Natural killer cell (primary cell): ENCODE data around the gene EPHB1. TPM values are rescaled to one million over a fixed set of nuclear protein-coding genes. Genes with fewer than 3 reads are reported as not detected.

Experiments
- ATAC-seq, 3 donors: fragments of 150-1000 bp in 2 of 3; fragments of 200-7000 bp in 1 of 3; cut with Tn5 transposase; 1 replicate in 1 of 3; 2 replicates in 2 of 3; pipeline ENCODE4 v1.10.0; 2021; ENCODE audit warnings: mild to moderate bottlenecking in 2 of 3, moderate library complexity in 2 of 3
- DNase-seq, 2 donors: peaks; one replicate each; pipeline versions ENCODE4 v3.0.0 to v3.0.0-alpha.2; 2013 to 2021; ENCODE audit warnings: mixed read lengths in 1 of 2
- H3K27ac ChIP-seq: one replicate; pipeline ENCODE4 v1.5.1; 2013; ENCODE audit warnings: mild to moderate bottlenecking, low read length
- H3K27me3 ChIP-seq: one replicate; pipeline ENCODE4 v1.6.1; 2013; ENCODE audit warnings: low read length; ENCODE audit not compliant: control insufficient read depth, insufficient read depth
- H3K36me3 ChIP-seq: one replicate; pipeline ENCODE4 v1.6.1; 2013; ENCODE audit warnings: low read length; ENCODE audit not compliant: control insufficient read depth, insufficient read depth
- H3K4me1 ChIP-seq: one replicate; pipeline ENCODE4 v1.6.1; 2013; ENCODE audit warnings: low read length; ENCODE audit not compliant: control insufficient read depth, insufficient read depth
- H3K4me3 ChIP-seq: one replicate; pipeline ENCODE4 v1.5.1; 2013; ENCODE audit warnings: low read length
- H3K9me3 ChIP-seq: one replicate; pipeline ENCODE4 v1.6.1; 2013; ENCODE audit warnings: low read length; ENCODE audit not compliant: control insufficient read depth, insufficient read depth
- H3K27ac Mint-ChIP-seq, 2 donors: one replicate each; pipeline ENCODE4 v1.8.0; 2022; ENCODE audit warnings: mild to moderate bottlenecking in 2 of 2, mixed read lengths in 2 of 2, moderate library complexity in 1 of 2
- H3K27me3 Mint-ChIP-seq, 2 donors: one replicate each; pipeline ENCODE4 v1.8.0; 2022; ENCODE audit warnings: low read depth in 2 of 2, mixed read lengths in 2 of 2
- H3K36me3 Mint-ChIP-seq: one replicate; pipeline ENCODE4 v1.8.0; 2022; ENCODE audit warnings: mixed read lengths
- H3K4me1 Mint-ChIP-seq, 2 donors: one replicate each; pipeline ENCODE4 v1.8.0; 2022; ENCODE audit warnings: mixed read lengths in 2 of 2
- H3K4me3 Mint-ChIP-seq: one replicate; pipeline ENCODE4 v1.8.0; 2022; ENCODE audit warnings: mild to moderate bottlenecking, moderate library complexity, mixed read lengths
- H3K9me3 Mint-ChIP-seq, 2 donors: one replicate each; pipeline ENCODE4 v1.8.0; 2022; ENCODE audit warnings: mixed read lengths in 2 of 2
- CTCF ChIP-seq: fragments of 200-600 bp; IDR thresholded peaks from one replicate; pipeline ENCODE4 v1.8.0; 2022; ENCODE audit warnings: antibody characterized with exemption
- WGBS: methylation state at CpG from one replicate; pipeline ENCODE4 v1.1.7; 2013; ENCODE audit warnings: missing lambda C conversion rate; ENCODE audit not compliant: insufficient coverage; 5-methylcytosine and 5-hydroxymethylcytosine counted together
- intact Hi-C: fragments of 100-400 bp; cut with micrococcal nuclease; formaldehyde crosslinking; loops from one replicate; pipeline ENCODE4 v1.14.2; 2022
- total RNA-seq, 4 donors: library from RNA; stranded (reverse); fragments of 120-200 nt in 1 of 4; gene quantifications; one replicate each; pipeline versions ENCODE4 v1.2.3 to v1.2.4, GENCODE V29; 2013 to 2022

Gene EPHB1
- total RNA-seq, 3 donors from 2014 or later (not counting 1 experiment from before 2014, with no cell fraction given) = 0.60 TPM; not detected in 2

GRCh38 chr3:135168822-135169221 is 373.8 kb downstream of the EPHB1 start:
- ATAC-seq = no peak
- no peak overlapping the region for H3K4me3 Mint-ChIP-seq

GRCh38 chr3:135169651-135170050 is 374.6 kb downstream of the EPHB1 start:
- no peaks in the 10 kb centered on the region for H3K4me1 Mint-ChIP-seq
- no peak overlapping the region for H3K27ac Mint-ChIP-seq

More at GRCh38 chr3:135168822-135169221, 373.8 kb downstream of the EPHB1 start:
- DNase-seq = no peak
- no peak overlapping the region for H3K27ac ChIP-seq
- H3K4me3 ChIP-seq = no peak overlapping the region
- H3K9me3 ChIP-seq = no peaks in the 10 kb centered on the region
- no peaks in the 10 kb centered on the region for H3K36me3 ChIP-seq
- no peaks in the 10 kb centered on the region for H3K27me3 ChIP-seq
- 83% methylated on average over 4 of the region's 4 CpGs for WGBS
- H3K4me1 Mint-ChIP-seq = no peaks in the 10 kb centered on the region
- TF ChIP-seq CTCF = no peak
- H3K9me3 Mint-ChIP-seq = peaks cover 0 to 1% of the 10 kb centered on the region in 2 donors
- H3K4me1 ChIP-seq = no peaks in the 10 kb centered on the region
- no peaks in the 10 kb centered on the region for H3K36me3 Mint-ChIP-seq
- no peak overlapping the region for H3K27ac Mint-ChIP-seq
- intact Hi-C loops = no loop called here
- peaks cover 0 to 2% of the 10 kb centered on the region in 2 donors for H3K27me3 Mint-ChIP-seq

GRCh38 chr3:135170732-135171131 is 375.7 kb downstream of the EPHB1 start:
- H3K4me1 ChIP-seq = no peaks in the 10 kb centered on the region
- peaks cover 0 to 5% of the 10 kb centered on the region in 2 donors for H3K9me3 Mint-ChIP-seq
- H3K4me3 ChIP-seq = no peak overlapping the region
- ATAC-seq (no peak), DNase-seq (no peak)
- H3K27ac Mint-ChIP-seq = no peak overlapping the region
- no peaks in the 10 kb centered on the region for H3K9me3 ChIP-seq
- H3K4me3 Mint-ChIP-seq = no peak overlapping the region
- no peak overlapping the region for H3K27ac ChIP-seq
- H3K36me3 Mint-ChIP-seq = no peaks in the 10 kb centered on the region
- no peaks in the 10 kb centered on the region for H3K27me3 ChIP-seq
- WGBS = 62% methylated on average over 1 of the region's 1 CpG
- H3K36me3 ChIP-seq = no peaks in the 10 kb centered on the region
- peaks cover 0 to 2% of the 10 kb centered on the region in 2 donors for H3K27me3 Mint-ChIP-seq
- TF ChIP-seq CTCF = no peak
- H3K4me1 Mint-ChIP-seq = no peaks in the 10 kb centered on the region
- intact Hi-C loops = no loop called here

More at GRCh38 chr3:135169651-135170050, 374.6 kb downstream of the EPHB1 start:
- H3K27ac ChIP-seq = no peak overlapping the region
- H3K4me1 ChIP-seq = no peaks in the 10 kb centered on the region
- Mint-ChIP-seq H3K4me3 (no peak overlapping the region), H3K27me3 (peaks cover 0 to 2% of the 10 kb centered on the region in 2 donors), H3K36me3 (no peaks in the 10 kb centered on the region), H3K9me3 (peaks cover 0 to 5% of the 10 kb centered on the region in 2 donors)
- no peaks in the 10 kb centered on the region for H3K27me3 ChIP-seq
- no peaks in the 10 kb centered on the region for H3K36me3 ChIP-seq
- no peak for TF ChIP-seq CTCF
- intact Hi-C loops = no loop called here
- no peak overlapping the region for H3K4me3 ChIP-seq
- no peaks in the 10 kb centered on the region for H3K9me3 ChIP-seq
- WGBS = 90% methylated on average over 2 of the region's 2 CpGs
- no peak for ATAC-seq
- DNase-seq = no peak

- Mint-ChIP-seq H3K36me3 (no peaks in the 10 kb centered on the region), H3K4me1 (no peaks in the 10 kb centered on the region), H3K4me3 (no peak overlapping the region), H3K9me3 (peaks cover 0 to 5% of the 10 kb centered on the region in 2 donors), H3K27ac (no peak overlapping the region), H3K27me3 (peaks cover 0 to 2% of the 10 kb centered on the region in 2 donors)
- ATAC-seq (no peak), DNase-seq (no peak)
- no peaks in the 10 kb centered on the region for H3K4me1 ChIP-seq
- WGBS = 74% methylated on average over 3 of the region's 3 CpGs
- intact Hi-C loops = no loop called here
- no peaks in the 10 kb centered on the region for H3K27me3 ChIP-seq
- H3K4me3 ChIP-seq = no peak overlapping the region
- no peak overlapping the region for H3K27ac ChIP-seq
- no peaks in the 10 kb centered on the region for H3K36me3 ChIP-seq
- no peaks in the 10 kb centered on the region for H3K9me3 ChIP-seq
- no peak for TF ChIP-seq CTCF
Observed at GRCh38 chr3:135172191-135172869, 377.3 kb downstream of the EPHB1 start.
